HepG2 (cell line): ENCODE measurements around the gene RTN3. TPM values are rescaled to one million over a fixed set of nuclear protein-coding genes. Genes with fewer than 3 reads are reported as not detected.

ENCODE experiments used
- ATM ChIP-seq: fragments of 450-650 bp; IDR thresholded peaks from 2 replicates; pipeline ENCODE4 v1.7.1; 2017; ENCODE audit warnings: mild to moderate bottlenecking, borderline replicate concordance
- BCL3 ChIP-seq: sonication (generic); formaldehyde crosslinking; IDR thresholded peaks from 2 replicates; pipeline ENCODE4 v1.5.1; 2020; ENCODE audit warnings: mild to moderate bottlenecking, missing genetic modification reagents, moderate library complexity
- HNF1A ChIP-seq, 2 experiments: sonication (generic) in 1 of 2; formaldehyde crosslinking in 1 of 2; IDR thresholded peaks; 2 replicates each; pipeline versions ENCODE4 v1.4.0 to v1.6.1; 2016 to 2020; ENCODE audit warnings: borderline replicate concordance in 1 of 2, low read depth in 1 of 2, mild to moderate bottlenecking in 1 of 2, missing genetic modification reagents in 1 of 2
- HOXA5 ChIP-seq: sonication (generic); formaldehyde crosslinking; IDR thresholded peaks from 2 replicates; pipeline ENCODE4 v1.4.0; 2020; ENCODE audit warnings: missing genetic modification reagents
- NCOA1 ChIP-seq: sonication (generic); formaldehyde crosslinking; IDR thresholded peaks from 2 replicates; pipeline ENCODE4 v1.9.0; 2021; ENCODE audit warnings: missing genetic modification reagents
- REST ChIP-seq, 2 experiments: IDR thresholded peaks; 2 replicates each; pipeline ENCODE4 v1.6.1; 2011 to 2012; ENCODE audit warnings: low read length in 2 of 2, borderline replicate concordance in 1 of 2, low read depth in 1 of 2, mild to moderate bottlenecking in 1 of 2, moderate library complexity in 1 of 2
- ZHX1 ChIP-seq: sonication (generic); formaldehyde crosslinking; IDR thresholded peaks from 2 replicates; pipeline ENCODE4 v1.8.1; 2022; ENCODE audit warnings: low read depth, mild to moderate bottlenecking, missing genetic modification reagents
- ZNF335 ChIP-seq: sonication (generic); formaldehyde crosslinking; IDR thresholded peaks from 2 replicates; pipeline ENCODE4 v1.4.0; 2020; ENCODE audit warnings: missing genetic modification reagents
- ZNF446 ChIP-seq: sonication (generic); formaldehyde crosslinking; IDR thresholded peaks from 2 replicates; pipeline ENCODE4 v1.5.0; 2020; ENCODE audit warnings: mild to moderate bottlenecking, missing genetic modification reagents
- ZNF546 ChIP-seq: sonication (generic); formaldehyde crosslinking; conservative IDR thresholded peaks from 2 replicates; pipeline ENCODE4 v1.8.1; 2023; ENCODE audit warnings: mild to moderate bottlenecking, missing genetic modification reagents
- ZNF569 ChIP-seq: sonication (generic); formaldehyde crosslinking; IDR thresholded peaks from 2 replicates; pipeline ENCODE4 v1.5.0; 2020; ENCODE audit warnings: mild to moderate bottlenecking, missing genetic modification reagents, moderate library complexity, borderline replicate concordance
- ZNF639 ChIP-seq: conservative IDR thresholded peaks from 2 replicates; pipeline ENCODE4 v1.6.1; 2018; ENCODE audit warnings: missing genetic modification reagents
- ZNF879 ChIP-seq: sonication (generic); formaldehyde crosslinking; IDR thresholded peaks from 2 replicates; pipeline ENCODE4 v1.8.1; 2023; ENCODE audit warnings: missing genetic modification reagents
- ZSCAN22 ChIP-seq: sonication (generic); formaldehyde crosslinking; IDR thresholded peaks from 2 replicates; pipeline ENCODE4 v1.4.0; 2020; ENCODE audit warnings: mild to moderate bottlenecking, missing genetic modification reagents
- polyA plus RNA-seq, 8 experiments: library from polyadenylated mRNA; depleted of rRNA in 3 of 8; stranded (reverse) in 7 of 8; unstranded in 1 of 8; fragments of >200 nt; fragmentation: Illumina TruSeq in 4 of 8; extraction: Trizol in 4 of 8; gene quantifications; 2 replicates each; pipeline versions ENCODE4 v1.2.1 to v1.2.3, GENCODE V29; 2011 to 2016; ENCODE audit warnings: low read depth in 4 of 8, missing spikeins in 1 of 8, mixed read lengths in 1 of 8; ENCODE audit not compliant: insufficient read depth in 1 of 8
- total RNA-seq, 5 experiments: library from RNA; depleted of rRNA; stranded (reverse); fragments of >200 nt; fragmentation: Illumina TruSeq; extraction: Trizol; gene quantifications; 2 replicates each; pipeline ENCODE4 v1.2.3, GENCODE V29; 2016; ENCODE audit warnings: low read depth in 1 of 5

The RTN3 gene
- total and polyA plus RNA-seq, 2 of the 13 experiments (the other 11 are each of a cell fraction or from before 2014, with no cell fraction given): 32.2 to 41.1 TPM

GRCh38 chr11:63756919-63757761 lies 75.8 kb downstream of the RTN3 start (continued):
- TF ChIP-seq NCOA1 (CRISPR knock-in tag): no peak
- TF ChIP-seq HNF1A (IDR thresholded peaks at IDR 0.05; ENCODE audit: low read depth): peak; percentile 44
- TF ChIP-seq HNF1A (CRISPR knock-in tag; IDR thresholded peaks at IDR 0.05; ENCODE audit: borderline replicate concordance): peak; percentile 13; the same call in 1 of the 2 replicates
- TF ChIP-seq ZNF639 (CRISPR knock-in tag): no peak
- no peak for TF ChIP-seq ZNF879 (CRISPR knock-in tag)
- TF ChIP-seq ZNF569: no peak
- no peak for TF ChIP-seq REST (IDR thresholded peaks at IDR 0.05; ENCODE audit: borderline replicate concordance in 1 of 2, low read depth in 1 of 2, low read length in 2 of 2)
- TF ChIP-seq ZNF446 (CRISPR knock-in tag): no peak
- TF ChIP-seq ZHX1 (CRISPR knock-in tag): no peak
- TF ChIP-seq ZSCAN22 (CRISPR knock-in tag): no peak
- no peak for TF ChIP-seq ATM
- no peak for TF ChIP-seq ZNF335 (CRISPR knock-in tag)
- TF ChIP-seq ZNF546: no peak
- TF ChIP-seq BCL3: no peak
- no peak for TF ChIP-seq HOXA5 (CRISPR knock-in tag)
